GM18511 (cell line): ENCODE data around the gene MRPL37.
"Not testable (repeated sequence)": the region's sequence is repeated elsewhere in the genome, so short reads cannot be mapped to it uniquely, and the experiment has no call there.

Source experiments
- ATAC-seq: cut with Tn5 transposase; IDR thresholded peaks from one replicate; pipeline ENCODE4 v1.9.1; 2021; ENCODE audit warnings: mild to moderate bottlenecking, moderate library complexity; ENCODE audit not compliant: unreplicated experiment

The MRPL37 gene

GRCh38 chr1:54199765-54200518, at the start of gene MRPL37, which contains the start of gene CYB5RL:
Gene MRPL37, plus strand, starts transcription at chr1:54200167. Its CDS starts 77 bp downstream, at chr1:54200244.
Gene CYB5RL, minus strand, starts transcription at chr1:54200030. Its CDS starts 4,414 bp downstream, at chr1:54195616.
- peak; percentile 98 for ATAC-seq

DNA sequence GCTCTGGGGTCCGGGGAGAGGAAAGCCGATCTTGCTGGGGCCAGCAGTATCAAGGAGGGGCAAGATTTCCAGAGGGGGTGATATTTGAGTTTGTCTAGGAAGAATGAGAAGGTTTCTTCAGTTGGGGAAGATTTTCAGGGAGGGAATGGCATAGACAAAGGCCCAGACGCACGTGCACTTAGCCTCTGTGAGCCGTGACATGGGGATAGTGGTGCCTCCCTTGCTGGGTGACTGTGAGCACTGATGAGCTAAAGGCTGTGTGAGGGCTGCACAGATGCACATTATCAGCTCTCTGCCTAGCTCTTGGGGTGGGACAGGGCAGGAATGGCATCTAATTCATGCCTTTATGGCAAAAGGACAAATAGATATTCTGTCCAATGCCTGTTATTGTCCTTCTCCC, 49.0 kb upstream of the MRPL37 start:
- ATAC-seq, result no peak

DNA sequence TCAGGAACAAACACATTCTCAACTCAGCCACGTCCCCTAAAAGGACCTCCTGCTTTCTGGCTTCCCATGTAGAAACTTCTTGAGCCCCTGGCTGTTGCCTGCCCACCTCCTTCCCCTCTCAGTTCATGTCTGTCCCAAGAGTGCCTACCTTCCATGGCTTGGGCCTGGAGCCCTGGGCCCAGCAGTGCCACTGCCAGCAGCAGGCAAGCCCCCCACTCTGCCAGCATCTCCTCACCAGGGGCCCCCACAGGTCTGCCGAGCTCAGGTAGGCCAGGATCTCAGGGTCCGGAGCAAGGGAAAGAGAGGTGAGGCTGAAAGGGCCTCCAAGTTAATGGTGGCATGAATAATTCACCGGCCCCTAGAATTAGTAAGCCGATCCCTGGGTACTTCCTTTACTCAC, 47.3 kb upstream of the MRPL37 start, which contains the start of gene CDCP2:
Gene CDCP2, minus strand, starts transcription at position 305 of the 400 bp plus-strand sequence. Its CDS starts 78 bp downstream, at position 227.
- no peak for ATAC-seq

- ATAC-seq, result no peak
Observed at GRCh38 chr1:54153535-54154439, 46.2 kb upstream of the MRPL37 start.

- no peak for ATAC-seq
Observed at GRCh38 chr1:54156201-54156600, 43.8 kb upstream of the MRPL37 start.

DNA sequence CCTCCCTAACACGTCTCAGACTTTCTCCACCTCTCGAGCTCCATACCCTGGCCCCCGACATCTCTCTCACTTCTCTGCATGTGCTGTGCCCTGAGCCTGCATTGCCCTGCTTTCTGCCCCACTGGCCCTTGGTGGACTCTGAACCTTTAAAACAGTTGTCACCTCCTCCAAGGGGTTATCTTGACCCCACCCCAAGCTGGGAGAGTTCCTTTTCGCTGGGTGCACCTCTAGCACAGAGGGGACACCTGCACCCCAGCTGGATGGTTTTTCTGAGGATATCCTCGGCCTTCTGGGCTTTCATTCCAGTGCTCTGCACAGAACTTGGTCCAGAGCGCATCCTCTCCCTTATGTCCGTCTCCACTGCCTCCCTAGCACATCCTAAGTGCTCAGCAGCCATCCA, 43.0 kb upstream of the MRPL37 start:
- ATAC-seq, result no peak

DNA sequence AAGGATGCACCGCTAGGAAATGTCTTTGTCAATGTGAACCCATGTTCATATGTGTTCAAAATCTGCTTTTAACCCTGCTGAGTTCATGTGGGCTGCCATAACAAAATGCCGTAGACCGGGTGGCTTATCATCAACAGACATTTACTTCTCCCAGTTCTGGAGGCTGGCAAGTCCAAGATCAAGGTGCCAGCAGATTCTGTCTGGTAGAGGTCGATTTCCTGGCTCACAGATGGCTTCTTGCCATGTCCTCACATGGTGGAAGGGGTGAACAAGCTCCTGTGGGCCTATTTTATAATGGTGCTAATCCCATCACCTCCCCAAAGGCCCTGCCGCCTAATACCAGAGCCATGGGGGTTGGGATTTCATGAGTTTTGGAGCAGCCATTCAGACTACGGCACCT, 42.6 kb upstream of the MRPL37 start:
- no peak for ATAC-seq

DNA sequence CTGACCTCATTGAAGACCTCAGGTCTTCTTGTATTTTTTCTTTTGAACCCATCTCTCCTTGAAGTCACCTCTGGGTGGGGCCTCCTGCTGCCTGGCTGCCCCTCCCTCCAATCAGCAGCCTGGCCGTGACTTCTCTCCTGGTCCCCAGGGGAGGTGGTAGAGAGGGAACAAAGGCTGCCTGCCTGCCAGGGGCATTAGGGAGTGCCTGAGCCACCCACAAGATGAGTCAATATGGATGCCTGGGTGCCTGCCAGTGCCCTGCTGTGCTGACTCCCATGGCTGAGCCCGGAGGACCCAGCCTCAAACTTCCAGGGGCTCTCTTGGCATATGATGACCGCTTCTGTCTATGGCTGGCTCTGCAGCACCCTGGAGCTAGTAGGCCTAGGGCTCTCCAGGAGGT, 41.9 kb upstream of the MRPL37 start:
- no peak for ATAC-seq

DNA sequence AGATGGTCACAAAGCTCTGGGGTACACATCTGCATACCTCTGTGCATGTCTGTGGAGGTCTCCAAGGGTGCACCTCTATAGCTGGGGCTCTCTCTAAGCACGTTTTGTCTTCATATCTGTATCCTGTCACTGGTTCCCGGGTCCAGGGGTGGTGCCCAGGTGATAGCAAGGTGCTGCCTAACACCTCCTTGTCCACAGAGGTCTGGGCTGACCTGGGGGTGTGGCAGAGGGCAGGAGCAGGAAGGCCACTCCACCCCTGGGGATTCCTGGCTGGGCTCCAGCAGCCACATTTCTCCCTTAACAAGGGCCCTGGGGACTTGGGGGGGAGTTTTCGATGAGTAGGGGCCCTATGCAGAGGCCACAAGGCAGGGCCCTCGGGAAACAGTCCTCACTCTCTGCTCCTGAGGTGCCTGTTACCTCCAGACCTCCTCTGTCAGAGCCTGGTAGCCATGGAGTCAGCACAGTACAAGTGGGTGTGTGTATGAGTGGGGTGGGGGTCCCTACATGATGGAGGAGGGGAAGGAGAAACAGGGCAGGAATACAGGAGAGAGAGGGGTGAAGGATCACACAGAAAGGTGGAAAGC, 40.1 kb upstream of the MRPL37 start:
- ATAC-seq, result no peak

DNA sequence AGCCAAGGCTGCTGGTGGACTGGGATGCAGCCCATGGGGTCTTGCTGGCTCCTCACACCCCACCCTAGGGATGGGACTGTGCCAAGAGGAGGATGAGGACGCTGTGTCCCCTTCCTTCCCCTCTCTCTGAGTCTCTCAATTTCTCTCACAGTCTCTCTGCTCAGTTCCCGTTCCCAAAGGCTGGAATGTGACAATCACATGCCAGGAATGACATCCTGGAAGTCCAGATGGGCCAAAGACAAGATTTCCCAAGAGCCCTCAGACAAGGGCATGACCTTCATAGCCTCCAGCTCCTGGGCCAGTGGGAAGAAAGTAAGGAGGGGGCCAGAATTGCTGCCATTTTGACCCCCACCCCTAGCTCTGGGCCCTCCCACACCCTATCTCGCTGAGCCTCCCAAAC, 39.6 kb upstream of the MRPL37 start:
- no peak for ATAC-seq

DNA sequence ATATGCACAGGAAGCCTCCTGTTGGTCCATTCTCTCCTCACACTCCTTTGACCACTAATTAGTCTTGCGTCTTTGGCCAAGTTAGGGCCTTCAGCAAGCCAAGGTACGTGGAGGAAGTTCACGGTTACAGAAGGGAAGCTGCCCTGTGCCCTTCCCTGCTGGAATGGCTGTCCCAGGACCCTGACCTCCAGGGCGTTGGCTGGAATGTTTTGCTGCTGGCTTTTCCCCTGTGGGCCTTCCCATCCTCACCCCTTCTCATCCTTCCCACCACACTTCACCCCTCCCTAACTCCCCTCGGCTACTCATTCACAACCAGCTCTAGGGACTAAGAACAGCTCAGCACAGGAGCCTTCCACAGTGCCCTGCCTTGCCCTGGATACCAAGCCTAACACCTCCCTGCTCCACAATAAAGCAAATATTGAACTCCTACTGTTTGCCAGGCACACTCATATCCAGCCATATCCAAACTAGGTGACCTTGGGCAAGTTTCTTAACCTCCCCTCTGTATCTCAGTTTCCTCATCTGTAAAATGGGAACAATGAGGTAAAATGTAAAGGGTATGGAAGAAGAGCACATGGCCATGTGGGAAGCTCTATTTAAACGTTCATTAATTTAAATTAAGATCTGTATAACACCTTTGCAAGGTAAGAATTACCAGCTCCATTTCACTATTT, 38.3 kb upstream of the MRPL37 start:
- ATAC-seq, result no peak

GRCh38 chr1:54163051-54163450, 36.9 kb upstream of the MRPL37 start:
- ATAC-seq, result no peak

- no peak for ATAC-seq
Observed at GRCh38 chr1:54163573-54163972, 36.4 kb upstream of the MRPL37 start.

- no peak for ATAC-seq
Observed at GRCh38 chr1:54165146-54165545, 34.8 kb upstream of the MRPL37 start.

DNA sequence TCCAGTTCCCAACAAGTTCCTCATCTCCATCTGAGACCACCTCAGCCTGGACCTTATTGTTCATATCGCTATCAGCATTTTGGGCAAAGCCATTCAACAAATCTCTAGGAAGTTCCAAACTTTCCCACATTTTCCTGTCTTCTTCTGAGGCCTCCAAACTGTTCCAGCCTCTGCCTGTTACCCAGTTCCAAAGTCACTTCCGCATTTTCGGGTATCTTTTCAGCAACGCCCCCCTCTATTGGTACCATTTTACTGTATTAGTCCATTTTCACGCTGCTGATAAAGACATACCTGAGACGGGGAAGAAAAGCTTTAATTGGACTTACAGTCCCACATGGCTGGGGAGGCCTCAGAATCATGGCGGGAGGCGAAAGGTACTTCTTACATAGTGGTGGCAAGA, 33.6 kb upstream of the MRPL37 start:
- not testable (repeated sequence) for ATAC-seq

DNA sequence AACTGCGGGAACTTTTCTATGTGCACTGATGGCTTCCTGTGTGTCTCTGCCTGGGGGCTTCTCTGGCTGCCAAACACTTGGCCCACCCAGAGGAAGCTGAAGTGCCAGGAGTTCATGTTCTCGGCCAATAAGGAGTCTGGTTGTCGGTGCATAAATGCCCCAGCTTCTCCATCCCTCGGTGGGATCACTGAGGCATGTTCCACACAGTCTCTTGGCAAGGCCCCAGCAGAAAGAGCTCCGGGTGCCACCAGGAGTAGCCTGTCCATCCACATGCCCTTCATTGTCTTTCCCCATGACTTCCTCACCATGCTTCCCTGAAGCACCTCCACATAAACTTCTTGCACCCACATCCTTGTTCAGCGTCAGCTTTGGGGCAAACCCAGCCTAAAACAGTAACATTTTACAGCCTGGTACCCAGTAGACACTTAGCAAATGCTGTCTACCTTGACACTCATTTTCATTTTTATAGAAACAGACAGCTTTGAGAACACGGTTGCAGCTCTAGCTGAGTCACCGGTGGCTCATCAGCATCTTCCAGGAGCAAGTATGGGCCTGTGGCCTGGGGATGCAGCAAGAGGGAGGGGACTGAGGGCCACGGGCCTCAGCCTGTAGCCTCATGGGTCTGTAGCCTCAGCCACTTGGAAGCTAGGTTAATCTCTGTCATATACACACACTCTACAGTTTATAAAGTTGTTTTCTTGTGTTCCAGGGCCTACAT, 32.4 kb upstream of the MRPL37 start:
- ATAC-seq, result no peak

DNA sequence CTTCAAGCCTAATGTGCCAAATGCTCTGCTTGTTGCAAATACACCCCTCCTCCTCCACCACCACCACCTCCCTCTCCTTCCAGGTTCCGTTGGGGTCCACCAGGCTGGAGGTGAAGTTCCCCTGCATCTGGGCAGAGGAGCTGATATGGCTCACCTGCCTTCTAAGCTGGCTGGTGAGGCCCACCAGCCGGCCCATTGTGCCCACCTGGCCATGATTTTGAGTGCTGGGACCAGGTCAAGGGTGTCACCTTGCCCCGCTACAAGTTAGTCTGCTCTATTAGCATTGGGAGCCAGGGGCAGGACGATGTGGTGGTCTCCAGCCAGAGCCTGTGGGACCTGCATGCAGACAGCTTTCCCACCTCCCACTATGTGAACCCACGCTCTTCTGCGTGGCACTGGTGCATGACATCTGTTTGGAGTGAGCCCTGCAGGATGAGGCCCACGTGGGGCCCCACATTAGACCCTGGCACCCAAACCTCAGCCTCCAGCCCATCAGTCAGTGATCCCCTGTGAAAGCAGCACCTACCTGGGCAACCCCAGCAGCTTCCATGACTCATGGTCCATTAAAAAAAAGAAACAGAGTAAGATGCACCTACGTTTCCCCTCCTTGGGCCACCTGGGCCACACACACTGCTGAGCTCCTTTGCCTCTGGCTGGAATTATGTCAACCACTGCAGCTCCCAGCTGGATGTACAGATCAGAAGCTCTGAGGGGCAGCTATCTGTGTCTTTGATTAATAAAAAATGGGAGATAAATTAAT, 31.6 kb upstream of the MRPL37 start:
- no peak for ATAC-seq

GRCh38 chr1:54169068-54169467, 30.9 kb upstream of the MRPL37 start:
- ATAC-seq, result no peak

DNA sequence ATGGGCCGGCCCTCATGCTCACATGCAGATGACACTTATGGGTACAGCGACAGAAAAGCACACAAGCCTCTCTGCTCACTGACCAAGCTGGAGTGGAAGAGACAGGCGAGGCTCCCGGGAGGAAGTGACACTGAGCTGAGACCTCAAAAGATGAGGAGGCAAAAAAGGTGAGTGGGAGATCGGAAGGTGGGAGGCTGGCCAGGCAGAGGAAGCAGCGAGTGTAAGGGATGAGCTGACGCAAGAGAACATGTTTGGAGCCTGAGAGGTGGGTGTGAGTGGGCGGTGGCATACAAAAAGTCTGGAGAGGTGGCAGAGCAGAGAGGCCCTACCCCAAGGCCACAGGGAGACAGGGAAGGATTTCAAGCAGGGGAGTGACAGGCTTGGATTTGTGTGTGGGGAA, 29.0 kb upstream of the MRPL37 start:
- no peak for ATAC-seq

GRCh38 chr1:54171606-54172005, 28.4 kb upstream of the MRPL37 start:
- ATAC-seq, result no peak
